ENCODE measurements around the gene RNF5. TPM values are rescaled to one million over a fixed set of nuclear protein-coding genes. Genes with fewer than 3 reads are reported as not detected.

The RNF5 gene
- total RNA-seq, 2 donors from 2014 or later: 98.6 to 129 TPM

GRCh38 chr6:32166411-32167061 lies 11.7 kb upstream of the RNF5 start:
- H3K27me3 ChIP-seq (replicated peaks; ENCODE audit: insufficient read depth): no peaks in the 10 kb centered on the region
- 86% methylated on average over 27 of the region's 30 CpGs for WGBS
- H3K4me1 ChIP-seq (replicated peaks): no peaks in the 10 kb centered on the region
- no peak for TF ChIP-seq CTCF (IDR thresholded peaks at IDR 0.05)
- no peak for TF ChIP-seq POLR2AphosphoS5 (IDR thresholded peaks at IDR 0.05)
- no peak for TF ChIP-seq POLR2A (IDR thresholded peaks at IDR 0.05)
- intact Hi-C loops (cut with DNase I): no loop called here
- H3K36me3 ChIP-seq: no peaks in the 10 kb centered on the region
- no peaks in the 10 kb centered on the region for H3K9me3 ChIP-seq
- H3K27ac ChIP-seq: no peak overlapping the region
- no peak for DNase-seq (ENCODE audit: low spot score)
- no peak overlapping the region for H3K4me3 ChIP-seq

DNA sequence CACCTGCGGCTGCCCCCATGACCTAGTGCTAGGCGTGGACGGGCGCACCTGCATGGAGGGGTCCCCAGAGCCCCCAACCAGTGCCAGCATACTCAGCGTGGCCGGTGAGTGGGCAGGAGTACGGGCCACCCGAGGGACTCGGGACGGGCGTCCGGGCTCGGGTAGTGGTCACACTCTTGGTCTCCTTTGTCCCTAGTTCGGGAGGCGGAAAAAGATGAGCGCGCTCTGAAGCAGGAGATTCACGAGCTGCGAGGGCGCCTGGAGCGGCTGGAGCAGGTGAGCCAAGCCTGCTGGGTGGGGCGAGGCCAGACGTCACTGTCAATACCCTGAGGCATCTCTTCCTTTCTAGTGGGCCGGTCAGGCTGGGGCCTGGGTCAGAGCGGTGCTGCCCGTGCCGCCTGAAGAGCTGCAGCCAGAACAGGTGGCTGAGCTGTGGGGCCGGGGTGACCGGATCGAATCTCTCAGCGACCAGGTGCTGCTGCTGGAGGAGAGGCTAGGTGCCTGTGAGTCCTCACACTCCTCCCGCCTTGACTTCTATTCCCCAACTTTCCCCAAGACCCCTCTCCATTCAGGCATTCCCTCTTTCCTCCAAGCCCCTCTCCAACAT lies 10.9 kb upstream of the RNF5 start:
- Histone ChIP-seq H3K9me3 (no peaks in the 10 kb centered on the region), H3K4me3 (no peak overlapping the region), H3K4me1 (replicated peaks) (no peaks in the 10 kb centered on the region), H3K36me3 (no peaks in the 10 kb centered on the region), H3K27ac (no peak overlapping the region), H3K27me3 (replicated peaks; ENCODE audit: insufficient read depth) (no peaks in the 10 kb centered on the region)
- no peak for DNase-seq (ENCODE audit: low spot score)
- 74% methylated on average over 26 of the region's 32 CpGs for WGBS
- intact Hi-C loops (cut with DNase I): no loop called here
- no peak for TF ChIP-seq POLR2AphosphoS5 (IDR thresholded peaks at IDR 0.05)
- TF ChIP-seq CTCF (IDR thresholded peaks at IDR 0.05): no peak
- no peak for TF ChIP-seq POLR2A (IDR thresholded peaks at IDR 0.05)

GRCh38 chr6:32167761-32168262 lies 10.4 kb upstream of the RNF5 start:
- Histone ChIP-seq H3K36me3 (no peaks in the 10 kb centered on the region), H3K4me3 (no peak overlapping the region), H3K27ac (no peak overlapping the region), H3K4me1 (replicated peaks) (no peaks in the 10 kb centered on the region), H3K9me3 (no peaks in the 10 kb centered on the region), H3K27me3 (replicated peaks; ENCODE audit: insufficient read depth) (no peaks in the 10 kb centered on the region)
- TF ChIP-seq POLR2AphosphoS5 (IDR thresholded peaks at IDR 0.05) (no peak), CTCF (IDR thresholded peaks at IDR 0.05) (no peak), POLR2A (IDR thresholded peaks at IDR 0.05) (no peak)
- DNase-seq (ENCODE audit: low spot score): no peak
- intact Hi-C loops (cut with DNase I): no loop called here
- WGBS: 66% methylated on average over 6 of the region's 6 CpGs

DNA sequence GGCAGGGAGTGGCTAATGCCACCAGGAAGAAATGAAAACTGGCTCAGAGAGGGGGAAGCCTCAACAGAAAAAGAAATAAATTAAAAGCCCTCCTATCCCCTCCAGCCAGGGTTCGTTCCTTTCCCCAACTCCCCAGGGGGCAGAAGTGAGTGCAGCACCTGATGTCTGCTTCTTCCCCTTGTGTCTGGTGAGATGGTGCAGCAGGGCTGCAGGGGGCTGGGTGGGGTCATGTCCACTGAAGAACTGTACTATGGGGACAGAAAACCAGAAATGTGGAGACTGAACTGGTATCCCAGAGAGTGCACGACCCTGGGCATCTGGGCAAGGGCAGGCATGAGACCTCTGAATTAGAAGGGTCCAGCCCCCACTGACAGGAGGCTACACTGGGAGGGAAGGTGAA lies 9.9 kb upstream of the RNF5 start:
- H3K27ac ChIP-seq: no peak overlapping the region
- no peak for TF ChIP-seq POLR2AphosphoS5 (IDR thresholded peaks at IDR 0.05)
- TF ChIP-seq POLR2A (IDR thresholded peaks at IDR 0.05): no peak
- TF ChIP-seq CTCF (IDR thresholded peaks at IDR 0.05): no peak
- intact Hi-C loops (cut with DNase I): no loop called here
- H3K27me3 ChIP-seq (replicated peaks; ENCODE audit: insufficient read depth): no peaks in the 10 kb centered on the region
- no peaks in the 10 kb centered on the region for H3K36me3 ChIP-seq
- WGBS: 71% methylated on average over 2 of the region's 2 CpGs
- H3K9me3 ChIP-seq: no peaks in the 10 kb centered on the region
- no peak for DNase-seq (ENCODE audit: low spot score)
- H3K4me3 ChIP-seq: no peak overlapping the region
- no peaks in the 10 kb centered on the region for H3K4me1 ChIP-seq (replicated peaks)
